RWPE1 (cell line): Measurements from ENCODE around the gene OMA1.

Experiments
- CTCF ChIA-PET: fragments of 350-600 bp; sonication (Branson Sonifier 250); formaldehyde crosslinking; extraction: SDS; loops from one replicate; lab custom pipeline; 2021; lab: Yijun Ruan, JAX
- POLR2A ChIA-PET: fragments of 400-600 bp; formaldehyde crosslinking; extraction: SDS; loops from one replicate; lab custom pipeline; 2020; ENCODE audit warnings: antibody characterized with exemption; ENCODE audit not compliant: low non-redundant PET; lab: Yijun Ruan, JAX
- DNase-seq: peaks from one replicate; pipeline ENCODE4 v3.0.0; 2012; ENCODE audit warnings: low spot score
- H3K27ac ChIP-seq: fragments of 450-650 bp; 2 replicates; pipeline ENCODE4 v1.5.1; 2017
- TF ChIP-seq, protein P1 (sequence below): fragments of 450-650 bp; conservative IDR thresholded peaks from 2 replicates; pipeline ENCODE4 v1.5.1; 2017; ENCODE audit warnings: low read depth, mild to moderate bottlenecking

Gene OMA1

DNA sequence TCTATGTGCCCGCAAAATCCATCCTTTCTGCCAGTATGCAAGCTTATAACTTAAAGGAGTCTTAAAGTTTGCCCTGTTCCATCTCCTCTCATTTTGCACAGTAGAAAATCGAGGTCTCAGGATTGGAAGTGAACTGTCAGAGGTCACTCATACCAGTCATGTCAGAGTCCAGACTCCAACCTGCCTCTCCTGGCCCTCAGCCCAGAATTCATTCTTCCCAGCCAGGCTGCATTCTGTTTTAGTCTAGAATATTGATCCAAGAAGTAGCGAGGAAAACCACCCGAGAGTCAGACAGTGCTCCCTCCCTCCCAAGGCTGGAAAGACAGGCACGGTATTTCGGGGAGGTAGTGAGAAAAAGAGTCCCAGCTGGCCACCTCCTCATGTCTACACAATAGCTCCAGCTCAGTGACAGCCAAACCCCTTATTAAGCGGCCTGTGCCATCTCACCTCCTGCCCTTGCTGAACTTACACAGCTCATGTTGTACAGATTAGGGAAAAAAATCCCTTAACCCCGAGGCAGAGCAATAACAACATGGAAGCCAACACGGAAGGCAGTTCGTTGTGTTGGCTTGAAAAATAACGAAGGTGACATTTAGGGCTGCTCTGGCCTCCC, 89.4 kb downstream of the OMA1 start:
- no peak overlapping the region for H3K27ac ChIP-seq
- CTCF ChIA-PET, result no interaction called here
- POLR2A ChIA-PET, result no interaction called here
- TF ChIP-seq, protein P1, sequence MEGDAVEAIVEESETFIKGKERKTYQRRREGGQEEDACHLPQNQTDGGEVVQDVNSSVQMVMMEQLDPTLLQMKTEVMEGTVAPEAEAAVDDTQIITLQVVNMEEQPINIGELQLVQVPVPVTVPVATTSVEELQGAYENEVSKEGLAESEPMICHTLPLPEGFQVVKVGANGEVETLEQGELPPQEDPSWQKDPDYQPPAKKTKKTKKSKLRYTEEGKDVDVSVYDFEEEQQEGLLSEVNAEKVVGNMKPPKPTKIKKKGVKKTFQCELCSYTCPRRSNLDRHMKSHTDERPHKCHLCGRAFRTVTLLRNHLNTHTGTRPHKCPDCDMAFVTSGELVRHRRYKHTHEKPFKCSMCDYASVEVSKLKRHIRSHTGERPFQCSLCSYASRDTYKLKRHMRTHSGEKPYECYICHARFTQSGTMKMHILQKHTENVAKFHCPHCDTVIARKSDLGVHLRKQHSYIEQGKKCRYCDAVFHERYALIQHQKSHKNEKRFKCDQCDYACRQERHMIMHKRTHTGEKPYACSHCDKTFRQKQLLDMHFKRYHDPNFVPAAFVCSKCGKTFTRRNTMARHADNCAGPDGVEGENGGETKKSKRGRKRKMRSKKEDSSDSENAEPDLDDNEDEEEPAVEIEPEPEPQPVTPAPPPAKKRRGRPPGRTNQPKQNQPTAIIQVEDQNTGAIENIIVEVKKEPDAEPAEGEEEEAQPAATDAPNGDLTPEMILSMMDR, result no peak
- no peak for DNase-seq

DNA sequence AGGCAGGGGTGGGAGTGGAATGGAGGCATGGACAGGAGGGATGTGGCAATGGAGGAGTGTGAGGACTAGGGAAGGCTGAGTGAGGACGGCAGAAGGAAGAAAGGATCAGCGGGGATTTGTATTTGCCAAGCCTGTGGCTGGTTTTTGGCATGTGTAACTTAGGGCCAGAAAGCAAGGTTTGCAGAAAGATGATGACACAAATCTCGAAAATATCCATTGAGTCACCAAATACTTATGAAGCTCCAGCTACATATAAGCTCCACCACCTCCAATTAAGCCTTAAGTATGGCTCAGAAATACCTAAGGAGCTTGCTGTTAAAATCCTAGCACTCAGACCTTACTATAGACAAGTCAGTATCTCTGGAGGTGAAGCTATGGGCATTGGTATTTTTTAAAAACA, 90.1 kb downstream of the OMA1 start:
- TF ChIP-seq, protein P1, result no peak
- CTCF ChIA-PET, result no interaction called here
- no peak overlapping the region for H3K27ac ChIP-seq
- no peak for DNase-seq
- POLR2A ChIA-PET, result no interaction called here

DNA sequence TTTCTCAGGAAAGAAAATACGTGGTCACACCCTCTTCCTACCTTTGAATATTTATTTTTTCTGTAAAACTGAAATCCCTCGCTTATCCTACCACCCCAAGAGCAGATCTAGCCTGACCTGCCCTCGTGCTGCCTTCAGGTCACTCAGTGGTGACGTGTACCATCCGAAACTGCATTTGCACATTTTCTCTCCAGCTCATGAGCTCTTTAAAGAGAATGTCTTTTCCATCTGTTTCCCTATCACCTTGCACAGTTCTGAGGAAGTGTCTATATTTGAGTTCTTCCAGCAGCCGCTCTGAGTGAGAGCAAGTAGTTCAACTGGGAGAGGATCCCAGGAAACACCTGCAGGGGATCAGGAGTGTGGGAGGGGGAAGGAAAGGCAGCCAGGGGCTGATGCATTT, 91.7 kb downstream of the OMA1 start:
- POLR2A ChIA-PET, result no interaction called here
- TF ChIP-seq, protein P1, result no peak
- no peak overlapping the region for H3K27ac ChIP-seq
- CTCF ChIA-PET, result no interaction called here
- DNase-seq, result no peak

DNA sequence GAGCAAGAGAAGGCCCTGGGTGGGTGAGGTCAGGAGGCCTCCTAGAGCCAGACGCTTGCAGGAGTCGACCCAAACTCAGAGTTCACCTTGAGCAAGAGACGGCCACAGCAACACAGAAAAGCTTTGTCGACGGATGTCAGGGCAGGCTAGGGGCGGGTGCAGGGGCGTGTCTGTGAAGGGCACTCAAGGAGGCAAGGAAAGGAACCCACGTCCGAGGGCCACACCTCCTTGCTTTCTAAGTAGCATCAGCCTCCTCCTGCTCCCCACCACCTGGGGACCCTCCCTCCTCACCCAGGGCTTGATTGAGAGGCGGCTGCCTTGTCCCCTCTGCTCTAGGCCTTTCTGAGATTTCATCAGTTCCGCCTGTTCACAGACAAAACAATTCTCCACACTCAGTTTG, 92.1 kb downstream of the OMA1 start:
- ChIA-PET CTCF (no interaction called here), POLR2A (no interaction called here)
- DNase-seq, result no peak
- H3K27ac ChIP-seq, result no peak overlapping the region
- TF ChIP-seq, protein P1, result no peak

DNA sequence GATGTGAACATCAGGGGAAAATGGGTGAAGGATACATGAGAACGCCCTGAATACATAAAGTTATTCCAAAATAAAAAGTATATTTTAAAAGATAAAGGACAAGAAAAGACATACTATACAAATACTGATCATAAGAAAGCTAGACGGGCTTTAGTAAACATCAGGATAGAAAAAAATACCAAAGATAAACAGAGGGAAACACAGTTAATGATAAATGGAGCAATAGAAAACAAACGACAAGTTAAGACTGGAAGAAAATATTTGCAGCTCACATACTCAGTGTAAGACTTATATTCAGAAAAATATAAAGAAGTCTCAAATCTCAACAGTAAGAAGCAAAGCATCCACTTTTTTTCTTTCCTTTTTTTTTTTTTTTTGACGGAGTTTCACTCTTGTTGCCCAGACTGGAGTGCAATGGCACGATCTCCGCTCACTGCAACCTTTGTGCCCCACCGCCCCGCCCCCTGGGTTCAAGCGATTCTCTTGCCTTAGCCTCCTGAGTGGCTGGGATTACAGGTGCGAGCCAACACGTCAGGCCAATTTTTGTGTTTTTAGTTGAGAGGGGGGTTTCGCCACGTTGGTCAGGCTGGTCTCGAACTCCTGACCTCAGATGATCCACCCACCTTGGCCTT, 94.8 kb downstream of the OMA1 start:
- H3K27ac ChIP-seq, result no peak overlapping the region
- TF ChIP-seq, protein P1, result no peak
- DNase-seq, result no peak
- POLR2A ChIA-PET, result no interaction called here
- CTCF ChIA-PET, result no interaction called here

DNA sequence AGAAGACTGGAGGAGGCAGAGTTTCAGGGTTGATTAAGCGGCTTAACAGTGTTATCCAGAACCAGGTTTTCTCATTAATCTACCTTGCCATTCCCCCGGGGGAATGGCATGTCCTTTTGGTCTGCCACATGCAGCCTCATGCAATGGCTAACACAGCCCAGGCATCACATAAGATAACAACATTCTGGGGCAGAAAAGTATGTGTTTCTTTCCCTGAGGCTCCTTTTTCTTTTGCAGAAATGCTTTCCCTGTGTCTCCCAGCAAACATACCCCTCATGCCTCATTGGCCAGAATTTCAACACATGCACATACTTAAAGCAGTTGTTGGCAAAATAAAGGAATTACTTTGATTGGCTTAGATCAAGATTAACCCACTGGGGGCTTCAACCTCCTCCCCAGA, 98.6 kb downstream of the OMA1 start:
- CTCF ChIA-PET, result interaction anchor here (0.6 to 0.9 kb wide), 2 partner anchors 26 to 1322 kb away, joined by 3 to 4 read pairs; no protein-coding TSS in a partner anchor
- TF ChIP-seq, protein P1, result no peak
- no peak for DNase-seq
- POLR2A ChIA-PET, result no interaction called here
- no peak overlapping the region for H3K27ac ChIP-seq
